Measurements from ENCODE around the gene DHX15.

Gene DHX15

GRCh38 chr4:24560868-24561368 lies 23.4 kb downstream of the DHX15 start:
- H3K4me1 ChIP-seq: no peaks in the 10 kb centered on the region
- no peak overlapping the region for H3K4me2 ChIP-seq (ENCODE audit: low read length)
- no peaks in the 10 kb centered on the region for H3K9me3 ChIP-seq (ENCODE audit: control insufficient read depth, low read length)
- H3K9ac ChIP-seq: no peak overlapping the region
- H3K27me3 ChIP-seq (ENCODE audit: control insufficient read depth, insufficient read depth, low read length): no peaks in the 10 kb centered on the region
- no peak overlapping the region for H3K4me3 ChIP-seq (ENCODE audit: low read depth, low read length)
- H2AFZ ChIP-seq: no peak overlapping the region
- H3K79me2 ChIP-seq: peaks cover 17% of the 10 kb centered on the region
- TF ChIP-seq, protein P1, sequence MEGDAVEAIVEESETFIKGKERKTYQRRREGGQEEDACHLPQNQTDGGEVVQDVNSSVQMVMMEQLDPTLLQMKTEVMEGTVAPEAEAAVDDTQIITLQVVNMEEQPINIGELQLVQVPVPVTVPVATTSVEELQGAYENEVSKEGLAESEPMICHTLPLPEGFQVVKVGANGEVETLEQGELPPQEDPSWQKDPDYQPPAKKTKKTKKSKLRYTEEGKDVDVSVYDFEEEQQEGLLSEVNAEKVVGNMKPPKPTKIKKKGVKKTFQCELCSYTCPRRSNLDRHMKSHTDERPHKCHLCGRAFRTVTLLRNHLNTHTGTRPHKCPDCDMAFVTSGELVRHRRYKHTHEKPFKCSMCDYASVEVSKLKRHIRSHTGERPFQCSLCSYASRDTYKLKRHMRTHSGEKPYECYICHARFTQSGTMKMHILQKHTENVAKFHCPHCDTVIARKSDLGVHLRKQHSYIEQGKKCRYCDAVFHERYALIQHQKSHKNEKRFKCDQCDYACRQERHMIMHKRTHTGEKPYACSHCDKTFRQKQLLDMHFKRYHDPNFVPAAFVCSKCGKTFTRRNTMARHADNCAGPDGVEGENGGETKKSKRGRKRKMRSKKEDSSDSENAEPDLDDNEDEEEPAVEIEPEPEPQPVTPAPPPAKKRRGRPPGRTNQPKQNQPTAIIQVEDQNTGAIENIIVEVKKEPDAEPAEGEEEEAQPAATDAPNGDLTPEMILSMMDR (IDR thresholded peaks at IDR 0.05): no peak
- H3K27ac ChIP-seq: no peak overlapping the region
- no peaks in the 10 kb centered on the region for H3K36me3 ChIP-seq (ENCODE audit: control insufficient read depth, insufficient read depth, low read length)

- no peaks in the 10 kb centered on the region for H3K9me3 ChIP-seq (ENCODE audit: control insufficient read depth, low read length)
- TF ChIP-seq, protein P1 (IDR thresholded peaks at IDR 0.05): no peak
- H3K36me3 ChIP-seq (ENCODE audit: control insufficient read depth, insufficient read depth, low read length): no peaks in the 10 kb centered on the region
- no peak overlapping the region for H3K9ac ChIP-seq
- H3K27ac ChIP-seq: no peak overlapping the region
- peaks cover 15% of the 10 kb centered on the region for H3K79me2 ChIP-seq
- H3K4me3 ChIP-seq (ENCODE audit: low read depth, low read length): no peak overlapping the region
- H2AFZ ChIP-seq: no peak overlapping the region
- no peak overlapping the region for H3K4me2 ChIP-seq (ENCODE audit: low read length)
- no peaks in the 10 kb centered on the region for H3K4me1 ChIP-seq
- H3K27me3 ChIP-seq (ENCODE audit: control insufficient read depth, insufficient read depth, low read length): no peaks in the 10 kb centered on the region
These were observed 24.5 kb downstream of the DHX15 start for GRCh38 chr4:24559889-24560288.

DNA sequence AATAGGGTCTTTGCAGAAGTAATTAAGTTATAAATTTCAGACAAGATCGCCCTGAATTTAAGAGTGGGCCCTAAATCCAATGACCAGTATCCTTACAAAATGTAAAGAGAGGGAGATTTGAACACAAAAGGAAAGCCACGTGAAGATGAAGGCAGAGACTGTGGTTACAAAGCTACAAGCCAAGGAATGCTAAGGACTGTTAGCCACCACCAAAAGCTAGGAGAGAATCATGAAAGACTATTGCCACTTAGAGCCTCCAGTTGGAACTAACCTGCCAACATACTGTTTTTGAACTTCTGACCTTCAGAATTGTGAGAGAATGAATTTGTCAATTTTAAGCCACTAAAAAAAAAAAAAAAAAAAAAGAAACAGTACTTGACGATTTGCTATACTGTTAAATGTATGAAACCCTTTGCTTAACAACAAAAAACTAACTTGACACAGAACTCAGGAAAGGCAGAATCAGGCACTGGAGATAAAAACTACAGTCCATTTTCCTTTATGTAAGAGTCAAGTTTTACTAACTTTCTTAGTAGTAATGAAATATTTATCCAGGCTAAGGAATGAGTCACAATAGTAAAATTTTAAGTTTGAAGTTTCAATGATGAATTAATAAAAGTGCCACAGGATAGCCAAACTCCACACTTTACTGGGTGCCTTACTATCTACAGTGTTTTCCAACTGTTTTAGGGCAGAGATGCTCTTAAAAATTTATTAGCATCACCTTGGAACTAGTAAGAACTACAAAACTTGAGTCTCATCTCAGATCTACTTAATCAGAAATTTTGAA lies 25.1 kb downstream of the DHX15 start:
- Histone ChIP-seq H3K36me3 (ENCODE audit: control insufficient read depth, insufficient read depth, low read length) (no peaks in the 10 kb centered on the region), H3K4me1 (no peaks in the 10 kb centered on the region), H3K27me3 (ENCODE audit: control insufficient read depth, insufficient read depth, low read length) (no peaks in the 10 kb centered on the region), H2AFZ (no peak overlapping the region), H3K4me2 (ENCODE audit: low read length) (no peak overlapping the region), H3K4me3 (ENCODE audit: low read depth, low read length) (no peak overlapping the region), H3K27ac (no peak overlapping the region), H3K9me3 (ENCODE audit: control insufficient read depth, low read length) (no peaks in the 10 kb centered on the region), H3K9ac (no peak overlapping the region), H3K79me2 (peaks cover 15% of the 10 kb centered on the region)
- TF ChIP-seq, protein P1 (IDR thresholded peaks at IDR 0.05): no peak

- Histone ChIP-seq H3K27ac (no peak overlapping the region), H3K79me2 (peaks cover 15% of the 10 kb centered on the region), H3K4me1 (no peaks in the 10 kb centered on the region), H2AFZ (no peak overlapping the region), H3K9ac (no peak overlapping the region), H3K36me3 (ENCODE audit: control insufficient read depth, insufficient read depth, low read length) (no peaks in the 10 kb centered on the region), H3K27me3 (ENCODE audit: control insufficient read depth, insufficient read depth, low read length) (no peaks in the 10 kb centered on the region), H3K4me3 (ENCODE audit: low read depth, low read length) (no peak overlapping the region), H3K4me2 (ENCODE audit: low read length) (no peak overlapping the region), H3K9me3 (ENCODE audit: control insufficient read depth, low read length) (no peaks in the 10 kb centered on the region)
- TF ChIP-seq, protein P1 (IDR thresholded peaks at IDR 0.05): no peak
These were observed 27.0 kb downstream of the DHX15 start for GRCh38 chr4:24557026-24558025.
